Calu3 (cell line): Measurements from ENCODE around the gene KYAT1. TPM values are rescaled to one million over a fixed set of nuclear protein-coding genes. Genes with fewer than 3 reads are reported as not detected.

Experiments used
- BruUV-seq: library from RNA; stranded (reverse); fragments of 400-500 nt; replicated peaks from 2 replicates; lab custom pipeline; 2021; lab: Mats Ljungman, UMichigan
- CTCF ChIA-PET: fragments of 300-600 bp; sonication (Branson Sonifier 250); formaldehyde crosslinking; loops from one replicate; lab custom pipeline; 2022; ENCODE audit warnings: antibody characterized with exemption; lab: Charles Lee
- DNase-seq: peaks from one replicate; pipeline ENCODE4 v3.0.0; 2022
- H3K27ac Mint-ChIP-seq: one replicate; pipeline ENCODE4 v1.8.0; 2022; ENCODE audit warnings: mixed read lengths; ENCODE audit not compliant: unreplicated experiment
- H3K27me3 Mint-ChIP-seq: one replicate; pipeline ENCODE4 v1.8.0; 2022; ENCODE audit warnings: mixed read lengths; ENCODE audit not compliant: unreplicated experiment
- H3K36me3 Mint-ChIP-seq: one replicate; pipeline ENCODE4 v1.8.0; 2022; ENCODE audit warnings: mild to moderate bottlenecking, moderate library complexity, mixed read lengths; ENCODE audit not compliant: insufficient read depth, unreplicated experiment
- H3K4me1 Mint-ChIP-seq: one replicate; pipeline ENCODE4 v1.8.0; 2022; ENCODE audit warnings: mild to moderate bottlenecking, low read depth, mixed read lengths; ENCODE audit not compliant: unreplicated experiment
- H3K4me3 Mint-ChIP-seq: one replicate; pipeline ENCODE4 v1.8.0; 2022; ENCODE audit warnings: mild to moderate bottlenecking, low read depth, moderate library complexity, mixed read lengths; ENCODE audit not compliant: unreplicated experiment
- H3K9me3 Mint-ChIP-seq: one replicate; pipeline ENCODE4 v1.8.0; 2022; ENCODE audit warnings: low read depth, mixed read lengths; ENCODE audit not compliant: unreplicated experiment
- CTCF ChIP-seq: fragments of 200-600 bp; IDR thresholded peaks from one replicate; pipeline ENCODE4 v1.8.0; 2022; ENCODE audit warnings: antibody characterized with exemption; ENCODE audit not compliant: unreplicated experiment
- intact Hi-C: fragments of 100-400 bp; cut with micrococcal nuclease; formaldehyde crosslinking; loops from one replicate; pipeline ENCODE4 v1.10.0; 2022; ENCODE audit not compliant: unreplicated experiment
- total RNA-seq: library from RNA; stranded (reverse); gene quantifications from 2 replicates; pipeline ENCODE4 v1.2.3, GENCODE V29; 2022

Gene KYAT1
- total RNA-seq, 1 experiment from 2014 or later: 4.1 TPM

- BruUV-seq: no TSS peak
- CTCF ChIA-PET: interaction anchor here (1.2 kb wide), 1 partner anchor 75 kb away, joined by 4 read pairs; no protein-coding TSS in a partner anchor
Measured at GRCh38 chr9:128820665-128821583, 60.8 kb downstream of the KYAT1 start.

GRCh38 chr9:128819716-128820664 is 61.8 kb downstream of the KYAT1 start:
- Mint-ChIP-seq H3K27me3 (no peaks in the 10 kb centered on the region), H3K9me3 (no peaks in the 10 kb centered on the region), H3K36me3 (peaks cover 38% of the 10 kb centered on the region), H3K27ac (no peak overlapping the region), H3K4me1 (no peaks in the 10 kb centered on the region), H3K4me3 (peak overlapping the region; percentile 60)
- TF ChIP-seq CTCF: no peak
- CTCF ChIA-PET: interaction anchor here (1.2 kb wide), 1 partner anchor 74 kb away, joined by 4 read pairs; no protein-coding TSS in a partner anchor
- DNase-seq: no peak
- BruUV-seq: no TSS peak
- intact Hi-C loops: no loop called here

More at GRCh38 chr9:128820665-128821583, 60.8 kb downstream of the KYAT1 start:
- Mint-ChIP-seq H3K27me3 (no peaks in the 10 kb centered on the region), H3K36me3 (peaks cover 38% of the 10 kb centered on the region), H3K27ac (no peak overlapping the region), H3K4me1 (no peaks in the 10 kb centered on the region), H3K9me3 (no peaks in the 10 kb centered on the region), H3K4me3 (no peak overlapping the region)
- intact Hi-C loops: no loop called here
- TF ChIP-seq CTCF: no peak
- no peak for DNase-seq

- BruUV-seq: TSS peak; percentile 12
- Mint-ChIP-seq H3K27me3 (no peaks in the 10 kb centered on the region), H3K9me3 (no peaks in the 10 kb centered on the region), H3K27ac (no peak overlapping the region), H3K4me3 (peak overlapping the region; percentile 60), H3K4me1 (no peaks in the 10 kb centered on the region), H3K36me3 (peaks cover 38% of the 10 kb centered on the region)
- TF ChIP-seq CTCF: no peak
- CTCF ChIA-PET: interaction anchor here (1.1 to 1.7 kb wide), 4 partner anchors 11 to 184 kb away, joined by 4 to 22 read pairs (median 6); partner anchors contain the start of genes SPOUT1 and ZDHHC12
- intact Hi-C loops: no loop called here
- peak; percentile 24 for DNase-seq
Measured at GRCh38 chr9:128818839-128819715, 62.7 kb downstream of the KYAT1 start.
